Measurements from ENCODE around the gene RAB10. TPM values are rescaled to one million over a fixed set of nuclear protein-coding genes. Genes with fewer than 3 reads are reported as not detected.

The RAB10 gene
- total and polyA plus RNA-seq, 2 of the 13 experiments (the other 11 are each of a cell fraction or from before 2014, with no cell fraction given), result 48.2 to 120 TPM

GRCh38 chr2:26161926-26162325 lies 128.0 kb downstream of the RAB10 start (continued):
- no peak for TF ChIP-seq ZSCAN21 (CRISPR knock-in tag; IDR thresholded peaks at IDR 0.05; ENCODE audit: borderline replicate concordance)
- TF ChIP-seq, protein P1, sequence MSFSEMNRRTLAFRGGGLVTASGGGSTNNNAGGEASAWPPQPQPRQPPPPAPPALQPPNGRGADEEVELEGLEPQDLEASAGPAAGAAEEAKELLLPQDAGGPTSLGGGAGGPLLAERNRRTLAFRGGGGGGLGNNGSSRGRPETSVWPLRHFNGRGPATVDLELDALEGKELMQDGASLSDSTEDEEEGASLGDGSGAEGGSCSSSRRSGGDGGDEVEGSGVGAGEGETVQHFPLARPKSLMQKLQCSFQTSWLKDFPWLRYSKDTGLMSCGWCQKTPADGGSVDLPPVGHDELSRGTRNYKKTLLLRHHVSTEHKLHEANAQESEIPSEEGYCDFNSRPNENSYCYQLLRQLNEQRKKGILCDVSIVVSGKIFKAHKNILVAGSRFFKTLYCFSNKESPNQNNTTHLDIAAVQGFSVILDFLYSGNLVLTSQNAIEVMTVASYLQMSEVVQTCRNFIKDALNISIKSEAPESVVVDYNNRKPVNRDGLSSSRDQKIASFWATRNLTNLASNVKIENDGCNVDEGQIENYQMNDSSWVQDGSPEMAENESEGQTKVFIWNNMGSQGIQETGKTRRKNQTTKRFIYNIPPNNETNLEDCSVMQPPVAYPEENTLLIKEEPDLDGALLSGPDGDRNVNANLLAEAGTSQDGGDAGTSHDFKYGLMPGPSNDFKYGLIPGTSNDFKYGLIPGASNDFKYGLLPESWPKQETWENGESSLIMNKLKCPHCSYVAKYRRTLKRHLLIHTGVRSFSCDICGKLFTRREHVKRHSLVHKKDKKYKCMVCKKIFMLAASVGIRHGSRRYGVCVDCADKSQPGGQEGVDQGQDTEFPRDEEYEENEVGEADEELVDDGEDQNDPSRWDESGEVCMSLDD (CRISPR knock-in tag; IDR thresholded peaks at IDR 0.05; ENCODE audit: borderline replicate concordance), result no peak
- TF ChIP-seq, protein P2, sequence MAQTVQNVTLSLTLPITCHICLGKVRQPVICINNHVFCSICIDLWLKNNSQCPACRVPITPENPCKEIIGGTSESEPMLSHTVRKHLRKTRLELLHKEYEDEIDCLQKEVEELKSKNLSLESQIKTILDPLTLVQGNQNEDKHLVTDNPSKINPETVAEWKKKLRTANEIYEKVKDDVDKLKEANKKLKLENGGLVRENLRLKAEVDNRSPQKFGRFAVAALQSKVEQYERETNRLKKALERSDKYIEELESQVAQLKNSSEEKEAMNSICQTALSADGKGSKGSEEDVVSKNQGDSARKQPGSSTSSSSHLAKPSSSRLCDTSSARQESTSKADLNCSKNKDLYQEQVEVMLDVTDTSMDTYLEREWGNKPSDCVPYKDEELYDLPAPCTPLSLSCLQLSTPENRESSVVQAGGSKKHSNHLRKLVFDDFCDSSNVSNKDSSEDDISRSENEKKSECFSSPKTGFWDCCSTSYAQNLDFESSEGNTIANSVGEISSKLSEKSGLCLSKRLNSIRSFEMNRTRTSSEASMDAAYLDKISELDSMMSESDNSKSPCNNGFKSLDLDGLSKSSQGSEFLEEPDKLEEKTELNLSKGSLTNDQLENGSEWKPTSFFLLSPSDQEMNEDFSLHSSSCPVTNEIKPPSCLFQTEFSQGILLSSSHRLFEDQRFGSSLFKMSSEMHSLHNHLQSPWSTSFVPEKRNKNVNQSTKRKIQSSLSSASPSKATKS (CRISPR knock-in tag; IDR thresholded peaks at IDR 0.05), result no peak
- TF ChIP-seq, protein P3, sequence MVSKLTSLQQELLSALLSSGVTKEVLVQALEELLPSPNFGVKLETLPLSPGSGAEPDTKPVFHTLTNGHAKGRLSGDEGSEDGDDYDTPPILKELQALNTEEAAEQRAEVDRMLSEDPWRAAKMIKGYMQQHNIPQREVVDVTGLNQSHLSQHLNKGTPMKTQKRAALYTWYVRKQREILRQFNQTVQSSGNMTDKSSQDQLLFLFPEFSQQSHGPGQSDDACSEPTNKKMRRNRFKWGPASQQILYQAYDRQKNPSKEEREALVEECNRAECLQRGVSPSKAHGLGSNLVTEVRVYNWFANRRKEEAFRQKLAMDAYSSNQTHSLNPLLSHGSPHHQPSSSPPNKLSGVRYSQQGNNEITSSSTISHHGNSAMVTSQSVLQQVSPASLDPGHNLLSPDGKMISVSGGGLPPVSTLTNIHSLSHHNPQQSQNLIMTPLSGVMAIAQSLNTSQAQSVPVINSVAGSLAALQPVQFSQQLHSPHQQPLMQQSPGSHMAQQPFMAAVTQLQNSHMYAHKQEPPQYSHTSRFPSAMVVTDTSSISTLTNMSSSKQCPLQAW (CRISPR knock-in tag; IDR thresholded peaks at IDR 0.05), result no peak
- no peak for TF ChIP-seq ZNF468 (CRISPR knock-in tag; IDR thresholded peaks at IDR 0.05)
- no peak for TF ChIP-seq ZMYM2 (CRISPR knock-in tag; IDR thresholded peaks at IDR 0.05)
- TF ChIP-seq ZNF557 (CRISPR knock-in tag; IDR thresholded peaks at IDR 0.05), result no peak
- TF ChIP-seq ZBTB34 (CRISPR knock-in tag; IDR thresholded peaks at IDR 0.05), result no peak
- TF ChIP-seq ARID5B (CRISPR knock-in tag; IDR thresholded peaks at IDR 0.05), result no peak
- TF ChIP-seq STAT6 (CRISPR knock-in tag; IDR thresholded peaks at IDR 0.05; ENCODE audit: borderline replicate concordance), result no peak
- TF ChIP-seq ASH2L (IDR thresholded peaks at IDR 0.05; ENCODE audit: insufficient read length, low read depth, low read length), result no peak
- no peak for TF ChIP-seq SRSF9 (IDR thresholded peaks at IDR 0.05; ENCODE audit: borderline replicate concordance, insufficient read depth, low read depth, low read length, poor library complexity, severe bottlenecking)
- TF ChIP-seq SALL2 (CRISPR knock-in tag; IDR thresholded peaks at IDR 0.05), result no peak

Data from HepG2 (cell line).